GM19397 (cell line): ENCODE results near the gene DNMT3B.
"Not testable (repeated sequence)": the region's sequence is repeated elsewhere in the genome, so short reads cannot be mapped to it uniquely, and the experiment has no call there.

Source experiments
- ATAC-seq: cut with Tn5 transposase; IDR thresholded peaks from one replicate; pipeline ENCODE4 v1.9.1; 2021; ENCODE audit warnings: mild to moderate bottlenecking, moderate library complexity; ENCODE audit not compliant: unreplicated experiment

DNMT3B gene

GRCh38 chr20:32762754-32763201, 593 bp downstream of the DNMT3B start:
- no peak for ATAC-seq

DNA sequence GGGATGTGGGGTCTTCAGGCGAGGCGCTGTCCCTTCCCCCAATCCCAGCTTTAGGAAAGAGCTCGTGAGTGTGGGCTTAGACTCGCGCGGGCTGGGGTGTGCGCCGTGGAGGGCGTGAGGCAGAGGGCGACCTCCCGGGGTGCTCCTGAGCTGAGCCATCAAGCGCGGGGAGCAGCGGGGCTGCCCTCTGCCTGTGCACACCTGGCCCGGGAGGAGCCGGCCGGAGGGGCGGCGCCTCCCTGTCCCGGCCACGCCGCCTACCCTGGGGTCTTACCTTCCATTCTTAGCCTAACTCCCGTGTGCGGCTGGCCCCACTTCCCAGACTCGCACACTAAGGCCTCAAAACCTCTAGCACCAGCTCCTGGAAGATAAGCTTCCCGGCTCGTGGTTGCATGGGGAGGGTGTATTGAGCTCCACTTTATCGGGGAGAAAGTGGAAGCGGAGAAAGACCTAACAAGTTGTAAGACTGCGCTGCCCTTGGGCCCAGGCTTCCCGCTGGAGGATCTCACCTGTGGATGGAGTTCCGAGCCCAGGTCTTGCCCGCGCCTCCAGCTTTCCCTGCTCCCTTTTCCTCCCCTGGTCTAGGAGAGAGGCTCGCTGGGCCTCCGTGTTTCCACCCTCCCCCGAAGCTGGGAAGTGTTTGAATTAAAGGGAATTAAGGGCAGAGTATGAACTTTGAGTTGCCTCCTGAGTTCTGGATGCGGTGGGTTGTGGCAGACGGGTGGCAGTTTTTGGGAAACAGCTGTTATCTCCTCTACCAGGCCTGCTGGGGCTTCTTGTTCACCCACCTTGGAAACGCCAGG, 1.2 kb downstream of the DNMT3B start:
- no peak for ATAC-seq

DNA sequence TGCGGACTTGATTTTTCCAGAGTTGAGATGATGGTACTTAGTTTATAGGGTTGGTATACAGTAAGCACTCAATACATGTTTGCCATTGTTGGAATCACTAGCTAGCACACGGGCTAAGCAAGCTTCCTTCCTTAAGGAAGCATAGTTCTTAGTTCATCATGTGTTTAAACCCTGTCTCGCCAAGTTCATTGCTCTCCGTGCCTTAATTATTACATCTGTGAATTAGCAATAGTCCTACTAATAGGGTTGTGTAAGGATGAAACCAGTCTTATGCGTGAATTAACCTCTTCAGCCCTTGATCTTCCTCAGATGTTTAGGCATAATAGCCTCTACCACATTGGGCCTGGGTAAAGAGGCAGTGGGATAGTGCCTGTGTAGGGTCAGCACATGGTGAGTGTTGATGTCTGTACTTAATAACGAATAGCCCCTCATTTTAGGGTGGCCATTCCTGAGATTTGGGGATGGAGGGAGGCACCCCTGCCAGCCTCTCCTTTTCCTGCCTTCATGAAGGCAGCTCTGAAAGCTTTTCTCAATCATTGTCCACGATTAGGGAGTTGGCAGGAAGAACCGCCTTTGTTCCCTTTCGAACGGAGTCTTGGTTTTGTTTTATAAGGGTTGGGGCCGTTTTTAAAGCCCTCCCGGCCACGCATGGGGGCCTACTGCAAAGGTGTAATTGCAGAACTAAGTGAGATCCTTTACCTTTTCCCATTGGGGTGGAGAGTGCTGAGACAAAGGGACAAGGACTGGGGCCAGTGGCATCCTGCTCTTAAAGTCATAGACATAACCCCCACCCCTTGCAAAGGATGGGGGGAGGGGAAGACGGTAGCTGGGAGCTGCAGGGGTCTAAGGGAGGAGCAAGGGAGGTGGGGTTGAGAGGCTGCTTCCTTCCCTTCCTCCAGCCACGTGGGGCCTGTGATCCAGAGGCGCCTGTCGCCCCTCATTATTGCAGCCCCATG, 2.1 kb downstream of the DNMT3B start:
- ATAC-seq = no peak

- ATAC-seq = not testable (repeated sequence)
Observed at GRCh38 chr20:32765230-32765875, 3.2 kb downstream of the DNMT3B start.

DNA sequence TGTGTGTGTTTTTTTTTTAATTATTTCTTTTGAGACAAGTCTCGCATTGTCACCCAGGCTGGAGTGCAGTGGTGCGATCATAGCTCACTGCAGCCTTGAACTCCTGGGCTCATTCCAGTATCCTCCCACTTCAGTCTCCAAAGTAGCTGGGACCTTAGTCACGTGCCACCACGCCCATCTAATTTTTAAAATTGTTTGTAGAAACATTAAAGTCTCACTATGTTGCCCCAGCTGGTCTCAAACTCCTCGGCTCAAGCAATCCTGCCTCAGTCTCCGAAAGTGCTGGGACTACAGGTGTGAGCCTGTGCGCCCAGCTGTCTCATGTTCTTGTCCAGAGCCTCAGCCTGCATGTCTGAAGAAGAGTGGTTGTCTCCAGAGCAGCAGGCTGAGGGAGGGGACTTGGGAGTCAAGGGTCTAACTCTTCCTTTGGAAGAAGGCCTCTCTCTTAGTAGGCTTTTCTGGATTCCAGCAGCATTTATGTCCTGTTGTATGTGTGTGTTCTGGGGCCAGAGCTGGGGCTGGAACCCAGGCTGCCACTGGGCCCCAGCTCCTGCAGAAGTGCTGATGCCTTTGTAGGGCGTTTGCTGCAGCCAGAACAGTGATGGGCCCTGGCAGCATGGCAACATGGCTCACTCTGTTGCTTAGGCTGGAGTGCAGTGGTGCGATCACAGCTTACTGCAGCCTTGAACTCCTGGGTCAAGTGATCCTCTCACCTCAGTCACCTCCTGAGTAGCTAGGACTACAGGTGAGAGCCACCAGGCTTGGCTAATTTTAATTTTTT, 5.4 kb downstream of the DNMT3B start:
- ATAC-seq = no peak

DNA sequence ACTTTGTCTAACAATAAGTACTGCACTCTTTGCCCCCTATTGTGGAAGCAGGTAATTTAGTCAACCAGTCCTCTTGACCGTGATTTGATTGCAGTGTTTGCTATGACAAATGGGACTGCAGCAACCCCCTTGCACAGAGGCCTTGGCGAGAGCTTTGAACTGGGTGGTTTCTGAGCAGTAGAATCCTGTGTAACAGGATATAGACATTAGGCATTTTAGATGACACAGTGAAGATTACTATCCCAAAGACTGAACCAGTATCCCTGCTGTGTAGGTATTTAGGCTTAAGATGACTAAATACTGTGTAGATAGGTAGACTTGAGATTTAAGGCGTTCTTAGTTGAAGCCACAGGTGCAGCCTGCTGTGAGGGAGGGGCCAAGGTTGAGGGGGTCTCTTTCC, 9.9 kb downstream of the DNMT3B start:
- no peak for ATAC-seq

GRCh38 chr20:32773223-32773622, 11.0 kb downstream of the DNMT3B start:
- ATAC-seq = no peak

DNA sequence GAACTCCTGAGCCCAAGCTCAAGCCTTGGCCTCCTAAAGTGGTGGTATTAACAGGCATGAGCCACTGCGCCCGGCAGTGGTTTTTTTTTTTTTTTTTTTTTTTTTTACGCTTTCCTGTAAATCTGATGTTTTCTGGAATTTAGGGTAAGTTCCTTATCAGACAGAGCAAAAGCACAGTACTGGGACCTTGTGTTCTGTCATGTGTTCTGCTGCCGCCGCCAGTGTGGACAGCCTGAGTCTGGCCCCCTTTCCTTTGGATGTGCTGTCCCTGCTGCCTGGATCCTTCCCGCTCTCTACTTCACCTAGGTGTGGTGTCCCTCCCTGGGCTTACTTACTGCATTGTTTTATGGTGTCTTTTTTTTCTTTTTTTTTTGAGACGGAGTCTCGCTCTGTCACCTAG, 11.7 kb downstream of the DNMT3B start:
- no peak for ATAC-seq

- no peak for ATAC-seq
Observed at GRCh38 chr20:32775336-32775991, 13.3 kb downstream of the DNMT3B start.

- ATAC-seq = no peak
Observed at GRCh38 chr20:32777177-32777956, 15.2 kb downstream of the DNMT3B start.

- ATAC-seq = no peak
Observed at GRCh38 chr20:32779500-32780211, 17.5 kb downstream of the DNMT3B start.

DNA sequence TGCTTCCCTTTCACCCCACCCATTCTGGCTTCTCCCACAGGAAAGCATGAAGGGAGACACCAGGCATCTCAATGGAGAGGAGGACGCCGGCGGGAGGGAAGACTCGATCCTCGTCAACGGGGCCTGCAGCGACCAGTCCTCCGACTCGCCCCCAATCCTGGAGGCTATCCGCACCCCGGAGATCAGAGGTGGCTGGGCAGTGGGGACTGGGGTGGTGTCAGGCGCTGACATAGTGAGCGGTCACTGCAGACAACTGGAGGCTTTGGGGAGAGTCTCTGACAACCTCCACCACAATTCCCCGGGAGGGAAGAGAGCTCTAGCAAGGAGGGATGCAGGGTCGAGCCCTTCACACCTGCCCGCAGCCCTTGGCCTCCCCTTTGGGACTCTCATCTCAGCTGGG, 18.1 kb downstream of the DNMT3B start:
- ATAC-seq = no peak

GRCh38 chr20:32780749-32781655, 18.8 kb downstream of the DNMT3B start:
- no peak for ATAC-seq

DNA sequence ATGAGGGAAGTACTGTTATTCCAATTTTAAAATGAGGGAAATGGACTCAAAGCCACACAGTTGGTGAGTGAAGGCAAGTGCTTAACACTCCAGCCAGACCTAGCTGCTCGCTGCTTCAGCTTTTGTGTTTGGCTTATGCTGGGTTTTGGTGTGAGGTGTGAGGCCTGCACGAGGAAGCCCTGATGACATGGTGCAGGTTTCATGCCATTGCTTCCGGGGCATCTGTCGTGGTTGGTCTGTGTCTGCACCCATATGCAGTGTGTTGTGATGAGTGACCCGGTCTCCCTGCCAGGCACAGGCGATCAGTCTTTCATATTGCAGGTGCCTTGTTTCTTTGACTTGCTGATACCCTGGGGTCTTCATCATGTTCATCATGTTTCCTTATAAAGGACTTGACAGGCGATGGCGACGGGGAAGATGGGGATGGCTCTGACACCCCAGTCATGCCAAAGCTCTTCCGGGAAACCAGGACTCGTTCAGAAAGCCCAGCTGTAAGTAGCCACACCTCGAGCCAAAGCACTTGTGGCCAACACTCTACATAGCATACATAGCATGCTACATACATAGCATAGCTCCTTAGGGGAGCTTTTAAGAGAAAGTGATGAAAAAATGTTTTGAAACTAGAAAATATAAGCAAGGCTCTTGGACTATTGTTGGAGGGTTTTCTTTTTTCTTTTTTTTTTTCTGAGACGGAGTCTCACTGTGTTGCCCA, 22.3 kb downstream of the DNMT3B start:
- no peak for ATAC-seq

- ATAC-seq = no peak
Observed at GRCh38 chr20:32786059-32786760, 24.0 kb downstream of the DNMT3B start.

GRCh38 chr20:32787168-32787567, 25.0 kb downstream of the DNMT3B start:
- no peak for ATAC-seq
